ENCODE results near the gene DAGLA.
"Not testable (repeated sequence)": the region's sequence is repeated elsewhere in the genome, so short reads cannot be mapped to it uniquely, and the experiment has no call there.

The DAGLA gene

GRCh38 chr11:61660997-61661396 is 19.2 kb upstream of the DAGLA start:
- not testable (repeated sequence) for DNase-seq (ENCODE audit: low read depth)

- DNase-seq (ENCODE audit: low read depth), result no peak
Observed at GRCh38 chr11:61666684-61667297, 13.4 kb upstream of the DAGLA start.

- DNase-seq (ENCODE audit: low read depth), result no peak
Observed at GRCh38 chr11:61667684-61668305, 12.4 kb upstream of the DAGLA start.

GRCh38 chr11:61669417-61669816 is 10.8 kb upstream of the DAGLA start:
- no peak for DNase-seq (ENCODE audit: low read depth)

GRCh38 chr11:61670626-61671025 is 9.6 kb upstream of the DAGLA start:
- DNase-seq (ENCODE audit: low read depth), result no peak

GRCh38 chr11:61671527-61671926 is 8.7 kb upstream of the DAGLA start:
- no peak for DNase-seq (ENCODE audit: low read depth)

GRCh38 chr11:61673946-61674467 is 6.2 kb upstream of the DAGLA start:
- not testable (repeated sequence) for DNase-seq (ENCODE audit: low read depth)

GRCh38 chr11:61675826-61676225 is 4.4 kb upstream of the DAGLA start:
- no peak for DNase-seq (ENCODE audit: low read depth)

- DNase-seq (ENCODE audit: low read depth), result no peak
Observed at GRCh38 chr11:61679296-61679695, 895 bp upstream of the DAGLA start.

GRCh38 chr11:61680622-61681221 is 531 bp downstream of the DAGLA start:
- no peak for DNase-seq (ENCODE audit: low read depth)

GRCh38 chr11:61682093-61682732 is 2.0 kb downstream of the DAGLA start:
- DNase-seq (ENCODE audit: low read depth), result no peak

- no peak for DNase-seq (ENCODE audit: low read depth)
Observed at GRCh38 chr11:61682906-61683675, 2.9 kb downstream of the DAGLA start.

- DNase-seq (ENCODE audit: low read depth), result no peak
Observed at GRCh38 chr11:61683961-61684869, 4.0 kb downstream of the DAGLA start.

- no peak for DNase-seq (ENCODE audit: low read depth)
Observed at GRCh38 chr11:61684870-61685616, 4.9 kb downstream of the DAGLA start.

GRCh38 chr11:61685617-61685967 is 5.4 kb downstream of the DAGLA start:
- DNase-seq (ENCODE audit: low read depth), result no peak

GRCh38 chr11:61686066-61686465 is 5.9 kb downstream of the DAGLA start:
- no peak for DNase-seq (ENCODE audit: low read depth)

- DNase-seq (ENCODE audit: low read depth), result no peak
Observed at GRCh38 chr11:61686469-61686868, 6.3 kb downstream of the DAGLA start.

- DNase-seq (ENCODE audit: low read depth), result no peak
Observed at GRCh38 chr11:61687420-61687819, 7.2 kb downstream of the DAGLA start.

GRCh38 chr11:61688365-61689163 is 8.4 kb downstream of the DAGLA start:
- DNase-seq (ENCODE audit: low read depth), result peak; percentile 64

GRCh38 chr11:61689164-61689496 is 8.9 kb downstream of the DAGLA start:
- DNase-seq (ENCODE audit: low read depth), result no peak

Data from fibroblast of the conjunctiva (primary cell).